MM.1S (cell line): Measurements from ENCODE around the gene SFXN4.
A peak's percentile ranks its signal among the peaks of the same experiment; 100 is the strongest.
"Not testable (repeated sequence)": the region's sequence is repeated elsewhere in the genome, so short reads cannot be mapped to it uniquely, and the experiment has no call there.

ENCODE experiments used
- DNase-seq: peaks from one replicate; pipeline ENCODE4 v3.0.0-alpha.2; 2015
- H2AFZ ChIP-seq: fragments of 300-600 bp; sonication (generic); 2 replicates; pipeline ENCODE4 v1.6.0; 2016; ENCODE audit warnings: antibody characterized with exemption, low read length
- H3F3A ChIP-seq: fragments of 300-600 bp; sonication (generic); 2 replicates; pipeline ENCODE4 v1.6.1; 2016; ENCODE audit warnings: mild to moderate bottlenecking, antibody characterized with exemption, low read length, moderate library complexity, mixed read lengths; ENCODE audit not compliant: insufficient read depth
- H3K27ac ChIP-seq: fragments of 300-600 bp; sonication (generic); 2 replicates; pipeline ENCODE4 v1.5.1; 2016; ENCODE audit warnings: mild to moderate bottlenecking, low read length
- H3K27me3 ChIP-seq: fragments of 300-600 bp; sonication (generic); replicated peaks from 2 replicates; pipeline ENCODE4 v1.6.0; 2016; ENCODE audit warnings: low read length; ENCODE audit not compliant: insufficient read depth
- H3K36me3 ChIP-seq: fragments of 300-600 bp; sonication (generic); replicated peaks from 2 replicates; pipeline ENCODE4 v1.6.1; 2016; ENCODE audit warnings: mild to moderate bottlenecking, low read length, mixed read lengths; ENCODE audit not compliant: insufficient read depth
- H3K4me1 ChIP-seq: fragments of 300-600 bp; sonication (generic); 2 replicates; pipeline ENCODE4 v1.6.1; 2016; ENCODE audit warnings: low read length, mixed read lengths
- H3K4me2 ChIP-seq: fragments of 300-600 bp; sonication (generic); 2 replicates; pipeline ENCODE4 v1.6.0; 2016; ENCODE audit warnings: low read depth, low read length
- H3K4me3 ChIP-seq: fragments of 300-600 bp; sonication (generic); 2 replicates; pipeline ENCODE4 v1.5.1; 2016; ENCODE audit warnings: low read length, mixed read lengths
- H3K79me2 ChIP-seq: fragments of 300-600 bp; sonication (generic); 2 replicates; pipeline ENCODE4 v1.6.1; 2016; ENCODE audit warnings: mixed run types, low read length, mixed read lengths
- H3K9ac ChIP-seq: fragments of 300-600 bp; sonication (generic); 2 replicates; pipeline ENCODE4 v1.6.1; 2016; ENCODE audit warnings: low read length, mixed read lengths
- H3K9me2 ChIP-seq: fragments of 300-600 bp; sonication (generic); replicated peaks from 2 replicates; pipeline ENCODE4 v1.6.1; 2016; ENCODE audit warnings: mild to moderate bottlenecking, low read length, mixed read lengths; ENCODE audit not compliant: insufficient read depth
- H3K9me3 ChIP-seq: fragments of 300-600 bp; sonication (generic); replicated peaks from 2 replicates; pipeline ENCODE4 v1.6.1; 2016; ENCODE audit warnings: mild to moderate bottlenecking, low read length, mixed read lengths; ENCODE audit not compliant: insufficient read depth
- H4K20me1 ChIP-seq: fragments of 300-600 bp; sonication (generic); 2 replicates; pipeline ENCODE4 v1.6.1; 2016; ENCODE audit warnings: mild to moderate bottlenecking, low read length, moderate library complexity, mixed read lengths; ENCODE audit not compliant: insufficient read depth
- CTCF ChIP-seq: fragments of 300-600 bp; sonication (generic); IDR thresholded peaks from 2 replicates; pipeline ENCODE4 v1.5.1; 2016; ENCODE audit warnings: antibody characterized with exemption, low read length, mixed read lengths
- EZH2 ChIP-seq: fragments of 300-600 bp; sonication (generic); optimal IDR thresholded peaks from 2 replicates; pipeline ENCODE3; 2017; ENCODE audit warnings: low read depth, mild to moderate bottlenecking, antibody characterized with exemption, low read length, mixed read lengths
- EZH2phosphoT487 ChIP-seq: fragments of 300-600 bp; sonication (generic); IDR thresholded peaks from 2 replicates; pipeline ENCODE4 v1.6.1; 2018; ENCODE audit warnings: antibody characterized with exemption, low read length

The SFXN4 gene

GRCh38 chr10:119190353-119190752 lies 24.8 kb upstream of the SFXN4 start:
- no peaks in the 10 kb centered on the region for H3F3A ChIP-seq
- DNase-seq, result no peak
- H4K20me1 ChIP-seq, result no peaks in the 10 kb centered on the region
- no peaks in the 10 kb centered on the region for H3K9me2 ChIP-seq
- H3K9me3 ChIP-seq, result no peaks in the 10 kb centered on the region
- H3K27me3 ChIP-seq, result no peaks in the 10 kb centered on the region
- H2AFZ ChIP-seq, result no peak overlapping the region
- no peak overlapping the region for H3K27ac ChIP-seq
- H3K79me2 ChIP-seq, result no peaks in the 10 kb centered on the region
- peaks cover 9% of the 10 kb centered on the region for H3K4me1 ChIP-seq
- H3K36me3 ChIP-seq, result no peaks in the 10 kb centered on the region
- no peak overlapping the region for H3K4me3 ChIP-seq
- no peak overlapping the region for H3K9ac ChIP-seq
- no peak overlapping the region for H3K4me2 ChIP-seq
- TF ChIP-seq CTCF (no peak), EZH2 (no peak), EZH2phosphoT487 (no peak)

GRCh38 chr10:119189811-119190282 lies 24.3 kb upstream of the SFXN4 start:
- no peaks in the 10 kb centered on the region for H4K20me1 ChIP-seq
- H3K4me1 ChIP-seq, result peaks cover 9% of the 10 kb centered on the region
- H3K9me3 ChIP-seq, result no peaks in the 10 kb centered on the region
- no peaks in the 10 kb centered on the region for H3K9me2 ChIP-seq
- no peaks in the 10 kb centered on the region for H3K79me2 ChIP-seq
- TF ChIP-seq CTCF (no peak), EZH2 (no peak), EZH2phosphoT487 (no peak)
- no peaks in the 10 kb centered on the region for H3F3A ChIP-seq
- no peak overlapping the region for H3K9ac ChIP-seq
- H3K4me2 ChIP-seq, result no peak overlapping the region
- DNase-seq, result peak; percentile 50
- H3K4me3 ChIP-seq, result no peak overlapping the region
- H2AFZ ChIP-seq, result no peak overlapping the region
- no peaks in the 10 kb centered on the region for H3K36me3 ChIP-seq
- H3K27me3 ChIP-seq, result no peaks in the 10 kb centered on the region
- H3K27ac ChIP-seq, result no peak overlapping the region

- H3K36me3 ChIP-seq, result no peaks in the 10 kb centered on the region
- H3K27ac ChIP-seq, result no peak overlapping the region
- no peaks in the 10 kb centered on the region for H3K27me3 ChIP-seq
- no peaks in the 10 kb centered on the region for H3K9me3 ChIP-seq
- H3K4me1 ChIP-seq, result peaks cover 4% of the 10 kb centered on the region; the same call in 1 of the 2 replicates
- H3F3A ChIP-seq, result no peaks in the 10 kb centered on the region
- no peak overlapping the region for H3K4me3 ChIP-seq
- H3K9ac ChIP-seq, result no peak overlapping the region
- H4K20me1 ChIP-seq, result no peaks in the 10 kb centered on the region
- H3K79me2 ChIP-seq, result no peaks in the 10 kb centered on the region
- TF ChIP-seq CTCF (no peak), EZH2phosphoT487 (no peak), EZH2 (no peak)
- no peak for DNase-seq
- H3K4me2 ChIP-seq, result no peak overlapping the region
- no peak overlapping the region for H2AFZ ChIP-seq
- no peaks in the 10 kb centered on the region for H3K9me2 ChIP-seq
Measured at GRCh38 chr10:119183664-119184412, 18.3 kb upstream of the SFXN4 start.

GRCh38 chr10:119180850-119181400 lies 15.4 kb upstream of the SFXN4 start:
- H4K20me1 ChIP-seq, H3K4me3 ChIP-seq, H3F3A ChIP-seq, H3K4me2 ChIP-seq, DNase-seq, H3K9me3 ChIP-seq, H3K9me2 ChIP-seq, H2AFZ ChIP-seq, H3K4me1 ChIP-seq, H3K27me3 ChIP-seq, H3K36me3 ChIP-seq, H3K27ac ChIP-seq, H3K9ac ChIP-seq: not testable (repeated sequence)
- peaks cover 26% of the 10 kb centered on the region for H3K79me2 ChIP-seq
